PC-9 (cell line): ENCODE measurements around the gene SPATA31D1.
"Not testable (repeated sequence)": the region's sequence is repeated elsewhere in the genome, so short reads cannot be mapped to it uniquely, and the experiment has no call there.

ENCODE experiments used
- EZH2 ChIP-seq: fragments of 200-600 bp; sonication (generic); IDR thresholded peaks from 2 replicates; pipeline ENCODE4 v1.8.0; 2017; ENCODE audit warnings: antibody characterized with exemption, low read depth
- TF ChIP-seq, protein P1 (sequence below): fragments of 200-600 bp; sonication (generic); conservative IDR thresholded peaks from 2 replicates; pipeline ENCODE4 v1.6.1; 2017; ENCODE audit warnings: mixed run types, antibody characterized with exemption, mild to moderate bottlenecking, moderate library complexity

DNA sequence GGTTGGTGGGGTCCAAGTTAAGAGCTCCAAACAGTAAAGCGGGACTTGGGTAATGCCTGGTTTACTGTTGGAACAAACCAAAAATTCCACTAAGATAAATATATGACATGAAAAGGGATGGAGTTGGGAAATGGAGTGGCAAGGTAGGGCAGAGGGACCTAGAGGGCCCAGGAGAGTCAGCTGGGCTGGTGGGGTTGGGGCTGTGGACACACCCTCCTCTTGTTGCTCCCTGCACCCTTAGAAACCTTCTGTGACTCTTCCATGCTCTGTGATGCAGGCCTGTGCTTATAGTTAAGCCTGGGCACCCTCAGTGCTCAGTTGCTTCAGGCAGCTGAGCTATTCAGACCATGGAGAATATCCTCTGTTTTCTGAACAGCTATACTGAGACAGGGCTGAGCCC lies at the start of gene SPATA31D1:
- TF ChIP-seq, protein P1, sequence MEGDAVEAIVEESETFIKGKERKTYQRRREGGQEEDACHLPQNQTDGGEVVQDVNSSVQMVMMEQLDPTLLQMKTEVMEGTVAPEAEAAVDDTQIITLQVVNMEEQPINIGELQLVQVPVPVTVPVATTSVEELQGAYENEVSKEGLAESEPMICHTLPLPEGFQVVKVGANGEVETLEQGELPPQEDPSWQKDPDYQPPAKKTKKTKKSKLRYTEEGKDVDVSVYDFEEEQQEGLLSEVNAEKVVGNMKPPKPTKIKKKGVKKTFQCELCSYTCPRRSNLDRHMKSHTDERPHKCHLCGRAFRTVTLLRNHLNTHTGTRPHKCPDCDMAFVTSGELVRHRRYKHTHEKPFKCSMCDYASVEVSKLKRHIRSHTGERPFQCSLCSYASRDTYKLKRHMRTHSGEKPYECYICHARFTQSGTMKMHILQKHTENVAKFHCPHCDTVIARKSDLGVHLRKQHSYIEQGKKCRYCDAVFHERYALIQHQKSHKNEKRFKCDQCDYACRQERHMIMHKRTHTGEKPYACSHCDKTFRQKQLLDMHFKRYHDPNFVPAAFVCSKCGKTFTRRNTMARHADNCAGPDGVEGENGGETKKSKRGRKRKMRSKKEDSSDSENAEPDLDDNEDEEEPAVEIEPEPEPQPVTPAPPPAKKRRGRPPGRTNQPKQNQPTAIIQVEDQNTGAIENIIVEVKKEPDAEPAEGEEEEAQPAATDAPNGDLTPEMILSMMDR, result not testable (repeated sequence)
- TF ChIP-seq EZH2, result not testable (repeated sequence)
